Gastroesophageal sphincter (tissue), 4 donors: Measurements from ENCODE around the gene CTSK. TPM values are rescaled to one million over a fixed set of nuclear protein-coding genes. Genes with fewer than 3 reads are reported as not detected.

Experiments used
- ATAC-seq: fragments of 150-250 bp; one replicate; pipeline ENCODE4 v1.9.1; 2016; ENCODE audit warnings: mild to moderate bottlenecking, moderate library complexity
- H3K27ac ChIP-seq, 4 donors: fragments of 200-600 bp; sonication (generic) in 3 of 4; 1 replicate in 3 of 4; 2 replicates in 1 of 4; pipeline ENCODE4 v1.5.1; 2016 to 2019
- H3K27me3 ChIP-seq: fragments of 200-600 bp; sonication (generic); one replicate; pipeline ENCODE4 v1.5.1; 2019
- H3K36me3 ChIP-seq, 2 donors: fragments of 200-600 bp; sonication (generic); one replicate each; pipeline ENCODE4 v1.5.1; 2019; ENCODE audit warnings: control low read depth in 1 of 2
- H3K4me1 ChIP-seq, 3 donors: fragments of 200-600 bp; sonication (generic); 1 replicate in 2 of 3; 2 replicates in 1 of 3; pipeline ENCODE4 v1.5.1; 2016 to 2019; ENCODE audit warnings: control low read depth in 2 of 3
- H3K4me3 ChIP-seq, 2 donors: fragments of 200-600 bp; sonication (generic); one replicate each; pipeline ENCODE4 v1.5.1; 2019; ENCODE audit warnings: mild to moderate bottlenecking in 1 of 2, moderate library complexity in 1 of 2
- H3K9me3 ChIP-seq, 3 donors: fragments of 200-600 bp; sonication (generic); one replicate each; pipeline ENCODE4 v1.5.1; 2017 to 2019; ENCODE audit warnings: control low read depth in 2 of 3
- CTCF ChIP-seq, 4 experiments: fragments of 200-600 bp in 2 of 4; fragments of 450-650 bp in 2 of 4; sonication (generic) in 1 of 4; IDR thresholded peaks; one replicate each; pipeline ENCODE4 v1.5.1; 2017 to 2019; ENCODE audit warnings: antibody characterized with exemption in 4 of 4, mild to moderate bottlenecking in 2 of 4, moderate library complexity in 2 of 4
- EP300 ChIP-seq: sonication (generic); formaldehyde crosslinking; IDR thresholded peaks from one replicate; pipeline ENCODE4 v1.6.1; 2017; ENCODE audit warnings: antibody characterized with exemption, mild to moderate bottlenecking
- POLR2A ChIP-seq, 2 donors: fragments of 450-650 bp; IDR thresholded peaks; one replicate each; pipeline ENCODE4 v1.6.1; 2017; ENCODE audit warnings: antibody characterized with exemption in 2 of 2, mild to moderate bottlenecking in 2 of 2, moderate library complexity in 1 of 2
- POLR2AphosphoS5 ChIP-seq: sonication (generic); formaldehyde crosslinking; IDR thresholded peaks from one replicate; pipeline ENCODE4 v1.6.1; 2017; ENCODE audit warnings: antibody characterized with exemption
- WGBS, 2 donors: methylation state at CpG; one replicate each; pipeline ENCODE4 v1.1.5; 2018; ENCODE audit warnings: low coverage in 1 of 2; 5-methylcytosine and 5-hydroxymethylcytosine counted together
- total RNA-seq, 4 donors: library from RNA; depleted of rRNA; stranded (reverse); fragments of >200 nt; gene quantifications; one replicate each; pipeline ENCODE4 v1.1.0, GENCODE V29; 2016

Gene CTSK
- total RNA-seq, 4 donors from 2014 or later: 29.1 to 69.1 (median 50.4) TPM

GRCh38 chr1:150793221-150793620, 14.8 kb downstream of the CTSK start:
- TF ChIP-seq EP300: no peak
- no peak for TF ChIP-seq POLR2AphosphoS5
- TF ChIP-seq CTCF (IDR thresholded peaks at IDR 0.05): no peak
- no peak for TF ChIP-seq POLR2A (IDR thresholded peaks at IDR 0.05)
- H3K9me3 ChIP-seq: no peaks in the 10 kb centered on the region
- H3K27ac ChIP-seq: no peak overlapping the region
- H3K36me3 ChIP-seq: peaks cover 0 to 36% of the 10 kb centered on the region in 2 donors
- 63 to 74% methylated on average over 1 of the region's 1 CpG for WGBS, 2 donors
- H3K4me3 ChIP-seq: no peak overlapping the region
- no peak for ATAC-seq
- no peaks in the 10 kb centered on the region for H3K4me1 ChIP-seq
- H3K27me3 ChIP-seq: no peaks in the 10 kb centered on the region

DNA sequence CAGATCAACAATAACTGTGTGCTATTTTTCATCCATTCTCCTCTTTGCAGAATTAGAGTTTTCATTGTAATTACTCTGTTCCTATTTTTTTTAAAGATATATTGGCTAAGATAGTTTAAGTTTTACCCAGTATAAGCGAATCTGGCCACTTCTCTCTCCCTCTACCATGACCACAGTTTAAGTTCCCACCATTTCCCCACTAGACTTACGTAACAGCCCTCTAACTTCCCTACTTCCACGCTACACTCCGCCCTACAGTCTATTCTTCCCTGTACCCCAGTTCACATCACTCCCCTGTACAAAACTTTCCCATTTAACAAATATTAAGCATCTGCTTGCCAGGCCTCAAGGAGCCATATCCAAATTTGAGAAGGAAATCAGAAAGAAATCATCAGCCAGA, 16.5 kb downstream of the CTSK start:
- ATAC-seq: no peak
- no peak overlapping the region for H3K4me3 ChIP-seq
- H3K36me3 ChIP-seq: peaks cover 0 to 20% of the 10 kb centered on the region in 2 donors
- WGBS, 2 donors: 85 to 94% methylated on average over 4 of the region's 4 CpGs
- H3K9me3 ChIP-seq: no peaks in the 10 kb centered on the region
- H3K4me1 ChIP-seq: no peaks in the 10 kb centered on the region
- no peak for TF ChIP-seq POLR2AphosphoS5
- no peaks in the 10 kb centered on the region for H3K27me3 ChIP-seq
- no peak overlapping the region for H3K27ac ChIP-seq

GRCh38 chr1:150789396-150789795, 18.7 kb downstream of the CTSK start:
- Histone ChIP-seq H3K4me3 (no peak overlapping the region), H3K27me3 (no peaks in the 10 kb centered on the region), H3K36me3 (no peaks in the 10 kb centered on the region), H3K4me1 (no peaks in the 10 kb centered on the region), H3K9me3 (no peaks in the 10 kb centered on the region), H3K27ac (no peak overlapping the region)
- 69 to 97% methylated on average over 2 to 4 of the region's 4 CpGs for WGBS, 2 donors
- ATAC-seq: no peak
- no peak for TF ChIP-seq POLR2AphosphoS5
- TF ChIP-seq POLR2A (IDR thresholded peaks at IDR 0.05): no peak
- TF ChIP-seq CTCF (IDR thresholded peaks at IDR 0.05): no peak
- TF ChIP-seq EP300: no peak

DNA sequence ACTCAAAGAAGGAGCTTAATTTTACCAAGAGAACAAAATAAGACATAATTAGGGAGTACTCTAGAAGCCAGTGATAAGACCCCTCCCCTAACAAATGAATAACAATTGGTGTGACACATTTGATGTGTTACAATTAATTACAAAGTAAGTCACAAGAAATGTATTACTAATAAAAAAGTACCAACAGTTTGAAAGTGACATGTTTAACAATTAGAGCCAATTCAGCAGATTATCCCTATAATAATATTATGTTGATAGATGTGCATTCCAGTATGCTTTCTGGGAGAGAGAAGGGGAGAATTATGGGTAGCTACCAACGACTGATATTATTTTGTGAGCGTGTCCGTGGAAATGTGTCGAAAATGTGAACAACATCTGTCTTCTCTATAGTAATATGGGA, 19.1 kb downstream of the CTSK start:
- Histone ChIP-seq H3K9me3 (no peaks in the 10 kb centered on the region), H3K4me1 (no peaks in the 10 kb centered on the region), H3K27me3 (no peaks in the 10 kb centered on the region), H3K27ac (no peak overlapping the region), H3K4me3 (no peak overlapping the region), H3K36me3 (no peaks in the 10 kb centered on the region)
- no peak for ATAC-seq
- 55 to 73% methylated on average over 4 of the region's 4 CpGs for WGBS, 2 donors
- TF ChIP-seq CTCF (IDR thresholded peaks at IDR 0.05): no peak
- no peak for TF ChIP-seq POLR2AphosphoS5
- no peak for TF ChIP-seq EP300
- no peak for TF ChIP-seq POLR2A (IDR thresholded peaks at IDR 0.05)

GRCh38 chr1:150787455-150787854, 20.6 kb downstream of the CTSK start:
- Histone ChIP-seq H3K4me1 (no peaks in the 10 kb centered on the region), H3K27ac (no peak overlapping the region), H3K4me3 (no peak overlapping the region), H3K9me3 (no peaks in the 10 kb centered on the region), H3K36me3 (no peaks in the 10 kb centered on the region), H3K27me3 (no peaks in the 10 kb centered on the region)
- no peak for TF ChIP-seq EP300
- TF ChIP-seq POLR2AphosphoS5: no peak
- no peak for TF ChIP-seq POLR2A (IDR thresholded peaks at IDR 0.05)
- TF ChIP-seq CTCF (IDR thresholded peaks at IDR 0.05): no peak
- ATAC-seq: no peak

DNA sequence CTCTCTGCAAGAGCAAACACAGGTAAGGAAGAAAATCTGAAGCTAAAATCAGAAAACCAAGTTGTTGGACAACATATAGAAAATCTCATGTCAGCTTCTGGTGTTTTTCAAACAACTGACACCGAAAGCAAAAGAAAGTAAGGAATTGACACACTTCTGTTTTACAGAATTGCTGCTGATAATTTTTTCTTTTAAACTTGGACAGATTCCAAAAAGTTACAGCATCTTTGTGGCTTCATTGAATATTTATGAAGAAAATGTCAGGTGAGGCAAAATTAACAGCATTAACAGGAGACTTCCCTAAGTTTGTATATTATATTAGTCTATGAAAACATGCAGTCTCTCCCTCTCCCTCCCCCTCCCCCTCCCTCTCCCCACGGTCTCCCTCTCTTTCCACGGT, 27.6 kb downstream of the CTSK start:
- H3K4me3 ChIP-seq: no peak overlapping the region
- H3K9me3 ChIP-seq: no peaks in the 10 kb centered on the region
- H3K27ac ChIP-seq: no peak overlapping the region
- no peaks in the 10 kb centered on the region for H3K4me1 ChIP-seq
- 85 to 100% methylated on average over 1 of the region's 3 CpGs for WGBS, 2 donors
- no peak for ATAC-seq
- TF ChIP-seq CTCF (IDR thresholded peaks at IDR 0.05): no peak
- no peak for TF ChIP-seq POLR2A (IDR thresholded peaks at IDR 0.05)
- TF ChIP-seq POLR2AphosphoS5: no peak
- no peak for TF ChIP-seq EP300
- no peaks in the 10 kb centered on the region for H3K36me3 ChIP-seq
- H3K27me3 ChIP-seq: no peaks in the 10 kb centered on the region
